IMR-90 (cell line): ENCODE data around the gene ASPN. TPM values are rescaled to one million over a fixed set of nuclear protein-coding genes. Genes with fewer than 3 reads are reported as not detected.

Source experiments
- ATAC-seq: fragments of 200-7000 bp; cut with Tn5 transposase; 2 replicates; pipeline ENCODE4 v1.9.1; 2020; ENCODE audit warnings: low read depth, mild to moderate bottlenecking, moderate library complexity
- BruUV-seq: library from RNA; stranded (reverse); fragments of 400-500 nt; replicated peaks from 2 replicates; lab custom pipeline; 2021; lab: Mats Ljungman, UMichigan
- CTCF ChIA-PET: fragments of 300-600 bp; formaldehyde crosslinking; extraction: SDS; loops from one replicate; lab custom pipeline; 2021; ENCODE audit warnings: antibody characterized with exemption; lab: Yijun Ruan, JAX
- POLR2A ChIA-PET: fragments of 300-600 bp; sonication (Branson Sonifier 250); formaldehyde crosslinking; loops from one replicate; lab custom pipeline; 2022; ENCODE audit warnings: antibody characterized with exemption; ENCODE audit not compliant: unreplicated experiment; lab: Charles Lee
- DNase-seq: peaks from one replicate; pipeline ENCODE4 v3.0.0; 2013
- H2AFZ ChIP-seq: replicated peaks from 2 replicates; pipeline ENCODE3; 2013; ENCODE audit warnings: low read length, mild to moderate bottlenecking; ENCODE audit not compliant: poor library complexity
- H2AK5ac ChIP-seq: 2 replicates; pipeline ENCODE4 v1.6.1; 2013; ENCODE audit warnings: low read depth, low read length, inconsistent platforms
- H2AK9ac ChIP-seq: replicated peaks from 2 replicates; pipeline ENCODE3; 2013; ENCODE audit warnings: mild to moderate bottlenecking, low read depth, low read length, moderate library complexity; ENCODE audit not compliant: poor library complexity
- H2BK120ac ChIP-seq: 2 replicates; pipeline ENCODE4 v1.6.1; 2013; ENCODE audit warnings: low read depth, low read length, inconsistent platforms
- H2BK15ac ChIP-seq: 3 replicates; pipeline ENCODE4 v1.6.1; 2013; ENCODE audit warnings: low read depth, low read length, inconsistent platforms
- H2BK20ac ChIP-seq: 2 replicates; pipeline ENCODE4 v1.6.1; 2013; ENCODE audit warnings: low read depth, mild to moderate bottlenecking, inconsistent platforms, low read length, moderate library complexity
- H2BK5ac ChIP-seq: 2 replicates; pipeline ENCODE4 v1.6.1; 2013; ENCODE audit warnings: mild to moderate bottlenecking, low read depth, low read length, inconsistent platforms; ENCODE audit not compliant: poor library complexity, severe bottlenecking
- H3K14ac ChIP-seq: replicated peaks from 2 replicates; pipeline ENCODE4 v1.6.1; 2013; ENCODE audit warnings: low read depth, low read length, inconsistent platforms
- H3K18ac ChIP-seq: 2 replicates; pipeline ENCODE4 v1.6.1; 2013; ENCODE audit warnings: low read depth, low read length, control low read depth
- H3K23ac ChIP-seq: 2 replicates; pipeline ENCODE4 v1.6.1; 2013; ENCODE audit warnings: low read depth, low read length, inconsistent platforms
- H3K27ac ChIP-seq: 2 replicates; pipeline ENCODE4 v1.5.1; 2013; ENCODE audit warnings: mild to moderate bottlenecking, control low read depth, low read length; ENCODE audit not compliant: insufficient read depth
- H3K27me3 ChIP-seq: 2 replicates; pipeline ENCODE4 v1.6.1; 2013; ENCODE audit warnings: low read length; ENCODE audit not compliant: control insufficient read depth, insufficient read depth
- H3K36me3 ChIP-seq: 2 replicates; pipeline ENCODE4 v1.6.1; 2013; ENCODE audit warnings: low read length, mixed read lengths; ENCODE audit not compliant: control insufficient read depth, insufficient read depth
- H3K4ac ChIP-seq: 2 replicates; pipeline ENCODE4 v1.6.1; 2013; ENCODE audit warnings: low read depth, low read length, inconsistent platforms
- H3K4me1 ChIP-seq: 2 replicates; pipeline ENCODE4 v1.6.1; 2013; ENCODE audit warnings: low read length, mixed read lengths; ENCODE audit not compliant: control insufficient read depth, insufficient read depth
- H3K4me2 ChIP-seq: 2 replicates; pipeline ENCODE4 v1.6.1; 2013; ENCODE audit warnings: low read depth, mild to moderate bottlenecking, control low read depth, low read length, moderate library complexity
- H3K4me3 ChIP-seq: 2 replicates; pipeline ENCODE4 v1.5.1; 2013; ENCODE audit warnings: low read depth, mild to moderate bottlenecking, control low read depth, low read length, moderate library complexity; ENCODE audit not compliant: insufficient read depth
- H3K56ac ChIP-seq: 2 replicates; pipeline ENCODE4 v1.6.1; 2013; ENCODE audit warnings: low read length, inconsistent platforms; ENCODE audit not compliant: insufficient read depth; ENCODE audit errors: extremely low read depth
- H3K79me1 ChIP-seq, 2 experiments: 2 replicates each; pipeline ENCODE4 v1.6.1; 2013; ENCODE audit warnings: low read length in 2 of 2, inconsistent platforms in 1 of 2, low read depth in 1 of 2
- H3K9ac ChIP-seq: 2 replicates; pipeline ENCODE4 v1.6.1; 2013; ENCODE audit warnings: low read depth, low read length, control low read depth
- H3K9me1 ChIP-seq: 2 replicates; pipeline ENCODE4 v1.6.1; 2013; ENCODE audit warnings: low read length, inconsistent platforms; ENCODE audit not compliant: insufficient read depth
- H3K9me3 ChIP-seq: 2 replicates; pipeline ENCODE4 v1.6.1; 2013; ENCODE audit warnings: low read length; ENCODE audit not compliant: control insufficient read depth, insufficient read depth
- H4K20me1 ChIP-seq: 2 replicates; pipeline ENCODE4 v1.6.1; 2013; ENCODE audit warnings: low read length, inconsistent platforms; ENCODE audit not compliant: insufficient read depth
- H4K5ac ChIP-seq: 2 replicates; pipeline ENCODE4 v1.6.1; 2013; ENCODE audit warnings: mild to moderate bottlenecking, low read depth, low read length, control low read depth
- H4K8ac ChIP-seq, 2 experiments: 2 replicates each; pipeline ENCODE4 v1.6.1; 2013; ENCODE audit warnings: low read depth in 2 of 2, low read length in 2 of 2, control low read depth in 1 of 2, inconsistent platforms in 1 of 2
- H4K91ac ChIP-seq: 2 replicates; pipeline ENCODE4 v1.6.1; 2013; ENCODE audit warnings: low read depth, low read length, inconsistent platforms; ENCODE audit not compliant: insufficient read depth
- BHLHE40 ChIP-seq: fragments of 150-350 bp; IDR thresholded peaks from 2 replicates; pipeline ENCODE4 v1.6.1; 2016; ENCODE audit warnings: mild to moderate bottlenecking, low read depth, low read length
- CEBPB ChIP-seq: IDR thresholded peaks from 2 replicates; pipeline ENCODE4 v1.6.1; 2012; ENCODE audit warnings: low read depth, low read length, improper control_type of control experiment
- CHD1 ChIP-seq: IDR thresholded peaks from 2 replicates; pipeline ENCODE4 v1.6.1; 2012; ENCODE audit warnings: low read depth, low read length, improper control_type of control experiment
- CTCF ChIP-seq: conservative IDR thresholded peaks from 2 replicates; pipeline ENCODE4 v1.5.1; 2012; ENCODE audit warnings: mild to moderate bottlenecking, low read depth, low read length, improper control_type of control experiment
- ELK1 ChIP-seq: fragments of 150-350 bp; IDR thresholded peaks from 2 replicates; pipeline ENCODE4 v1.6.1; 2016; ENCODE audit warnings: low read depth, mild to moderate bottlenecking, low read length, moderate library complexity, borderline replicate concordance
- FOS ChIP-seq: fragments of 150-350 bp; IDR thresholded peaks from 2 replicates; pipeline ENCODE4 v1.6.1; 2016; ENCODE audit warnings: low read depth, low read length
- MAZ ChIP-seq: IDR thresholded peaks from 2 replicates; pipeline ENCODE4 v1.6.1; 2012; ENCODE audit warnings: low read depth, mild to moderate bottlenecking, low read length, improper control_type of control experiment, moderate library complexity, borderline replicate concordance
- MXI1 ChIP-seq: IDR thresholded peaks from 2 replicates; pipeline ENCODE4 v1.6.1; 2012; ENCODE audit warnings: low read depth, mild to moderate bottlenecking, low read length, moderate library complexity, borderline replicate concordance
- POLR2A ChIP-seq: IDR thresholded peaks from 2 replicates; pipeline ENCODE4 v1.6.1; 2012; ENCODE audit warnings: mild to moderate bottlenecking, low read depth, low read length
- RAD21 ChIP-seq: IDR thresholded peaks from 2 replicates; pipeline ENCODE4 v1.6.1; 2012; ENCODE audit warnings: low read length, improper control_type of control experiment
- RCOR1 ChIP-seq: IDR thresholded peaks from 2 replicates; pipeline ENCODE4 v1.6.1; 2012; ENCODE audit warnings: mild to moderate bottlenecking, low read length, improper control_type of control experiment; ENCODE audit not compliant: insufficient replicate concordance
- RFX5 ChIP-seq: IDR thresholded peaks from 2 replicates; pipeline ENCODE4 v1.8.0; 2012; ENCODE audit warnings: low read depth, mild to moderate bottlenecking, low read length, moderate library complexity
- SMC3 ChIP-seq: fragments of 150-350 bp; IDR thresholded peaks from 2 replicates; pipeline ENCODE4 v1.6.1; 2016; ENCODE audit warnings: low read depth, mild to moderate bottlenecking, antibody characterized with exemption, low read length, moderate library complexity
- USF2 ChIP-seq: fragments of 150-350 bp; IDR thresholded peaks from 2 replicates; pipeline ENCODE4 v1.6.1; 2017; ENCODE audit warnings: mild to moderate bottlenecking, antibody characterized with exemption, low read length, low read depth
- WGBS, 2 experiments: methylation state at CpG; one replicate each; pipeline versions ENCODE4 v1.1.5 to v1.1.7; 2013; ENCODE audit warnings: missing lambda C conversion rate in 2 of 2; ENCODE audit not compliant: insufficient read length in 1 of 2; ENCODE audit errors: extremely low coverage in 2 of 2; 5-methylcytosine and 5-hydroxymethylcytosine counted together
- dilution Hi-C: fragments of 300-500 bp; cut with HindIII; formaldehyde crosslinking; loops from one replicate; pipeline ENCODE4 v1.14.3; 2018; ENCODE audit warnings: low sequenced_read_pairs; ENCODE audit not compliant: unreplicated experiment
- in situ Hi-C: fragments of 300-500 bp; cut with MboI; formaldehyde crosslinking; loops from 3 replicates; pipeline ENCODE4 v1.14.3; 2019; ENCODE audit warnings: low sequenced_read_pairs, inconsistent platforms, mixed read lengths
- intact Hi-C: fragments of 100-400 bp; cut with micrococcal nuclease; formaldehyde crosslinking; loops from 2 replicates; pipeline ENCODE4 v1.10.0; 2022
- polyA plus RNA-seq, 3 experiments: library from polyadenylated mRNA; depleted of rRNA; stranded (reverse); fragments of >200 nt; gene quantifications; 2 replicates each; pipeline ENCODE4 v1.2.3, GENCODE V29; 2012; ENCODE audit warnings: low replicate concordance in 1 of 3
- total RNA-seq: library from RNA; depleted of rRNA; stranded (reverse); fragments of >200 nt; gene quantifications from 2 replicates; pipeline ENCODE4 v1.2.3, GENCODE V29; 2012

ASPN gene
- total and polyA plus RNA-seq, 2 of the 4 experiments (the other 2 are of a cell fraction) = under 0.01 to 0.09 TPM

- H3K9me3 ChIP-seq = no peaks in the 10 kb centered on the region
- in situ Hi-C loops = no loop called here
- H2BK5ac ChIP-seq = no peak overlapping the region
- no peak; the same call in 1 of the 2 replicates for ATAC-seq
- no peak overlapping the region for H4K8ac ChIP-seq
- no peak overlapping the region for H3K4me3 ChIP-seq
- CTCF ChIA-PET = no interaction called here
- H4K91ac ChIP-seq = no peak overlapping the region
- no peak overlapping the region for H4K5ac ChIP-seq
- H3K4ac ChIP-seq = no peak overlapping the region
- intact Hi-C loops = no loop called here
- H2AK9ac ChIP-seq = no peak overlapping the region
- no peak overlapping the region for H2AK5ac ChIP-seq
- H2BK15ac ChIP-seq = no peak overlapping the region
- no peak overlapping the region for H3K9ac ChIP-seq
- no CpG with 5 or more reads among the region's 2 CpGs for WGBS, 2 experiments
- H3K79me1 ChIP-seq = peaks cover 0 to 6% of the 10 kb centered on the region in 2 experiments; a peak in 2 of 4 replicates
- H3K14ac ChIP-seq = no peak overlapping the region
- TF ChIP-seq CEBPB (no peak), ELK1 (no peak), MXI1 (no peak), BHLHE40 (no peak), SMC3 (no peak), RCOR1 (no peak), RAD21 (no peak), CTCF (no peak), RFX5 (no peak), USF2 (no peak), POLR2A (no peak), FOS (no peak), MAZ (no peak), CHD1 (no peak)
- no peaks in the 10 kb centered on the region for H3K27me3 ChIP-seq
- H3K56ac ChIP-seq = no peak overlapping the region
- H3K9me1 ChIP-seq = peaks cover 8% of the 10 kb centered on the region
- no peak overlapping the region for H3K23ac ChIP-seq
- no peak overlapping the region for H2BK120ac ChIP-seq
- no peak overlapping the region for H3K27ac ChIP-seq
- peaks cover 12% of the 10 kb centered on the region for H3K4me1 ChIP-seq
- no peak overlapping the region for H3K4me2 ChIP-seq
- H3K36me3 ChIP-seq = no peaks in the 10 kb centered on the region
- peak; percentile 51 for DNase-seq
- BruUV-seq = no TSS peak
- H3K18ac ChIP-seq = no peak overlapping the region
- no peak overlapping the region for H2AFZ ChIP-seq
- POLR2A ChIA-PET = no interaction called here
- no peak overlapping the region for H2BK20ac ChIP-seq
- dilution Hi-C loops = no loop called here
- H4K20me1 ChIP-seq = no peaks in the 10 kb centered on the region
Observed at GRCh38 chr9:92499701-92500100, 17.4 kb upstream of the ASPN start.
